T-cell (primary cell): ENCODE data around the gene ZNF764. TPM values are rescaled to one million over a fixed set of nuclear protein-coding genes. Genes with fewer than 3 reads are reported as not detected.
"Not testable (repeated sequence)": the region's sequence is repeated elsewhere in the genome, so short reads cannot be mapped to it uniquely, and the experiment has no call there.

ENCODE experiments used
- ATAC-seq, 4 experiments: fragments of 200-7000 bp in 3 of 4; fragments of 150-1000 bp in 1 of 4; cut with Tn5 transposase; replicated peaks in 1 of 4; 1 replicate in 3 of 4; 2 replicates in 1 of 4; pipeline ENCODE4 v1.10.0; 2021; ENCODE audit warnings: moderate library complexity in 3 of 4, mild to moderate bottlenecking in 2 of 4, moderate number of reproducible peaks in 1 of 4
- CTCF ChIA-PET, 2 donors: fragments of 300-600 bp; sonication (Branson Sonifier 250); formaldehyde crosslinking; loops; one replicate each; lab custom pipeline; 2022; ENCODE audit warnings: antibody characterized with exemption in 2 of 2; lab: Charles Lee
- POLR2A ChIA-PET, 2 donors: fragments of 300-600 bp; sonication (Branson Sonifier 250); formaldehyde crosslinking; loops; one replicate each; lab custom pipeline; 2022; ENCODE audit warnings: antibody characterized with exemption in 2 of 2; lab: Charles Lee
- DNase-seq, 35 experiments: peaks; one replicate each; pipeline versions ENCODE4 v3.0.0 to v3.0.0-alpha.2; 2013 to 2023
- H3K27ac ChIP-seq: one replicate; pipeline ENCODE4 v1.5.1; 2013; ENCODE audit warnings: low read length
- H3K27me3 ChIP-seq, 2 experiments: replicated peaks in 1 of 2; 1 replicate in 1 of 2; 2 replicates in 1 of 2; pipeline versions ENCODE4 v1.6.1 to v1.7.0; 2013; ENCODE audit warnings: low read length in 1 of 2, mixed read lengths in 1 of 2; ENCODE audit not compliant: control insufficient read depth in 2 of 2, insufficient read depth in 2 of 2; ENCODE audit errors: extremely low read depth in 1 of 2
- H3K36me3 ChIP-seq, 2 donors: 1 replicate in 1 of 2; 2 replicates in 1 of 2; pipeline versions ENCODE4 v1.6.1 to v1.7.0; 2013; ENCODE audit warnings: low read length in 1 of 2; ENCODE audit not compliant: control insufficient read depth in 2 of 2, insufficient read depth in 1 of 2; ENCODE audit errors: extremely low read depth in 1 of 2
- H3K4me1 ChIP-seq, 2 experiments: 1 replicate in 1 of 2; 2 replicates in 1 of 2; pipeline versions ENCODE4 v1.6.1 to v1.7.0; 2013; ENCODE audit warnings: low read length in 2 of 2, mixed read lengths in 1 of 2; ENCODE audit not compliant: insufficient read depth in 2 of 2, control insufficient read depth in 1 of 2; ENCODE audit errors: extremely low read depth in 1 of 2
- H3K4me3 ChIP-seq, 2 donors: 1 replicate in 1 of 2; 2 replicates in 1 of 2; pipeline versions ENCODE4 v1.5.1 to v1.7.0; 2013; ENCODE audit warnings: mild to moderate bottlenecking in 2 of 2, low read length in 1 of 2, moderate library complexity in 1 of 2; ENCODE audit not compliant: control insufficient read depth in 1 of 2; ENCODE audit errors: extremely low read depth in 1 of 2
- H3K9me3 ChIP-seq: 2 replicates; pipeline ENCODE4 v1.7.0; 2013
- H3K27ac Mint-ChIP-seq, 2 donors: one replicate each; pipeline ENCODE4 v1.8.0; 2020 to 2021; ENCODE audit warnings: mild to moderate bottlenecking in 2 of 2, mixed read lengths in 2 of 2
- H3K27me3 Mint-ChIP-seq, 2 donors: one replicate each; pipeline ENCODE4 v1.8.0; 2021 to 2022; ENCODE audit warnings: mixed read lengths in 2 of 2
- H3K36me3 Mint-ChIP-seq: one replicate; pipeline ENCODE4 v1.8.0; 2021; ENCODE audit warnings: mixed read lengths
- H3K4me1 Mint-ChIP-seq, 3 donors: one replicate each; pipeline ENCODE4 v1.8.0; 2020 to 2022; ENCODE audit warnings: mixed read lengths in 3 of 3, mild to moderate bottlenecking in 1 of 3
- H3K4me3 Mint-ChIP-seq, 3 donors: one replicate each; pipeline ENCODE4 v1.8.0; 2020 to 2022; ENCODE audit warnings: mild to moderate bottlenecking in 3 of 3, mixed read lengths in 3 of 3, moderate library complexity in 3 of 3
- H3K9me3 Mint-ChIP-seq, 3 donors: one replicate each; pipeline ENCODE4 v1.8.0; 2020 to 2022; ENCODE audit warnings: mixed read lengths in 3 of 3
- WGBS: methylation state at CpG from one replicate; pipeline ENCODE4 v1.1.5; 2013; ENCODE audit warnings: missing lambda C conversion rate; ENCODE audit not compliant: insufficient coverage; 5-methylcytosine and 5-hydroxymethylcytosine counted together
- total RNA-seq, 35 experiments: library from RNA in 6 of 35; stranded (reverse) in 6 of 35; fragments of 120-200 nt in 1 of 35; gene quantifications; one replicate each; pipeline versions ENCODE4 v1.2.1 to v1.2.4 and lab custom pipeline; 2013 to 2026

Gene ZNF764
- total RNA-seq, 5 donors from 2014 or later (not counting 1 experiment from before 2014, with no cell fraction given), result 14.9 to 33.9 (median 27.3) TPM

DNA sequence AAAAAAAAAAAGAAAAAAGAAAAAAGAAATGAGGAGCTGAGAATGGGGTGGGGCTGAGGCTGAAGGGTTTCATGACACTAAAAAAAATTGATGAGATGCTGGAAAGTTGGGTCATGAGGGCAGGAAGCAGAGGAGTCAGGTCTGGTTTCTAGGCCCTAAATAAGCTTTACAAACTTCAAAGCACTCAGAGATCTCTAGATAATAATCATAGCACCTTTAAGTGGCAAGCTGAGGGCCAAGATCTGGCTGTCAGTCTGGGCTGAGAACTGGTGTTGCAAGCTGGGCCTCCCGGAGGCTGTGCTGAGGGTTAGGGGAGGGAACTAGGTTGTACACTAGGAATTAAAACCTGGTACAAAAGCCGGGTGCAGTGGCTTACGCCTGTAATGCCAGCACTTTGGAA, 6.4 kb downstream of the ZNF764 start:
- peaks cover 3 to 29% of the 10 kb centered on the region in 2 donors for H3K36me3 ChIP-seq
- WGBS, result 7% methylated on average over 3 of the region's 3 CpGs
- H3K4me3 ChIP-seq, result peak overlapping the region in 1 of 2 donors; percentile 15
- no peaks in the 10 kb centered on the region for H3K9me3 Mint-ChIP-seq
- H3K27ac ChIP-seq, result peak overlapping the region; percentile 80
- CTCF ChIA-PET, result interaction anchor here (0.6 to 1.1 kb wide), 8 partner anchors 17 to 1348 kb away, joined by 3 to 22 read pairs (median 4); partner anchors contain the start of genes DCTPP1 (in 1 of the 2), ZNF48 (in 1 of the 2) and ZNF747 (in 1 of the 2)
- no peaks in the 10 kb centered on the region for H3K27me3 ChIP-seq
- H3K9me3 ChIP-seq, result no peaks in the 10 kb centered on the region
- POLR2A ChIA-PET, result interaction anchor here (0.5 to 1.0 kb wide), 13 partner anchors 16 to 213 kb away, joined by 3 to 10 read pairs (median 5); partner anchors contain the start of genes DCTPP1 (in 1 of the 2), ITGAL (in 1 of the 2), ZNF688 (in 1 of the 2) and ZNF747 (in 1 of the 2)
- H3K4me1 ChIP-seq, result peaks cover 21 to 62% of the 10 kb centered on the region in 2 experiments
- H3K36me3 Mint-ChIP-seq, result peaks cover 16% of the 10 kb centered on the region
- ATAC-seq, result peak; percentile 85 to 92 (median 88)
- peak overlapping the region; percentile 94 to 97 for H3K27ac Mint-ChIP-seq
- peak in 34 of 35 experiments; percentile 28 to 85 (median 58) for DNase-seq
- H3K4me3 Mint-ChIP-seq, result peak overlapping the region; percentile 52 to 76 (median 68)
- H3K27me3 Mint-ChIP-seq, result no peaks in the 10 kb centered on the region
- H3K4me1 Mint-ChIP-seq, result peaks cover 59 to 67% (median 63%) of the 10 kb centered on the region in 3 donors

DNA sequence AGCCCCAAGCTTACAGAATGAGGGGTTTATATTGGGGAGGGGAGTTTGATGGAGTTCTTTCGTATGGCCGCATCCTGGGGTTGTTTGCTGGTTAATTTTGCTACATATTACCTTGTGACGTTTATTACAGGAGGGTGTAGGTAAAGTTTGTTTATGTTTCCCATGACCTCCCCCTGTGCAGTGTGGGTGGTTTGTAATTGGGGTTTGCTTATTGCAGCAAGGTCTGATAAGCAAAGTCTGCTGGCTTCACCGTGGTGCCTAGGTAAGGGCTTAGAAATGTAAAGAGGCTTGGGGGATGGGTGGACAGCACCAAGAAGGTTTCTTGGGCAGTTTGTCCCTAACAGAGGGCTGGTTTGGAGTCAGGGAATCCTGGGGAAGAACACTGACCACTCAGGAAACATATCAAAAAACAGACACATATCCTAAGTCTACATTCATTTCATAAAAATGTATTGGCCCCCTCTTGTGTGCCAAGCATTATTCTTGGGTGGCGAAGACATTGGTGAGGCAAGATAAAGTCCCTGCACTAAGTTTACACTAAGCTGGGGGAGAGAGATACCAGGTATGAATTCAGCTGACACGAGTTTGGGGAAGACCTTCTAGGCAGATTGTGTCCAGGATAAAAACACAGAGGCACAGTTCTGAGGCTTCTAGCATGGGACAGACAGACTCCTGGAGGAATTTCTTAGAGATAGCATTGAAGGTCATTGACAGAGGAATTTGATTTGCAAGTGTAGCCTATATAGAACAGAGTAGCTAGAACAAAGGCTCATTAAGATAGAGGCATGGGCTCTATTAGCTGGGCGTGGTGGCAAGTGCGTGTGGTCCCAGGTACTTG, 9.5 kb downstream of the ZNF764 start:
- ATAC-seq, result no peak
- ChIA-PET CTCF (no interaction called here), POLR2A (no interaction called here)
- Mint-ChIP-seq H3K27me3 (no peaks in the 10 kb centered on the region), H3K9me3 (no peaks in the 10 kb centered on the region), H3K4me1 (peaks cover 45 to 54% (median 46%) of the 10 kb centered on the region in 3 donors), H3K27ac (peak overlapping the region; percentile 26 to 75), H3K4me3 (no peak overlapping the region), H3K36me3 (peaks cover 2% of the 10 kb centered on the region)
- Histone ChIP-seq H3K9me3 (no peaks in the 10 kb centered on the region), H3K4me1 (peaks cover 19 to 33% of the 10 kb centered on the region in 2 experiments), H3K27ac (no peak overlapping the region), H3K27me3 (no peaks in the 10 kb centered on the region), H3K36me3 (peaks cover 0 to 3% of the 10 kb centered on the region in 2 donors), H3K4me3 (no peak overlapping the region)
- DNase-seq, result no peak
- WGBS, result 78% methylated on average over 4 of the region's 8 CpGs

DNA sequence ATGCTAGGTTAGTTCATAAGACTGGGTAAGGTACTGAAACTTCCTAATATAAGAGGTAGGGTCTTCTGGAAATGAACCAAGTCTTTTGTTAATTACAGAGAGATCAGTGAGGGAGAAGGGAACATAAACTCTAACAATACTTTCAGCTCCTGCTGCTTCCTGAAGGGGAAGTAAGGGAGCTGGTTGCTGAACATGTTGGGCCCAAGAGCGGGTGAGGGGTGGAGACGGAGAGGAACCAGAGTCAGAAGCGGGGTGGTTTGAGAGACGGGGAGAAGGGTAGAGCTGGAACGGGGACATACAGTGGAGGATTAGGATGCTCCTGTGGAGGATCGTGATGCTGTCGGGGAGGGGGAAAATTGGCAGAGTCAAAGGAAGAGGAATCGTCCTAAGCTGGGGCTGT, 12.1 kb downstream of the ZNF764 start:
- H3K27me3 Mint-ChIP-seq, result no peaks in the 10 kb centered on the region
- H3K4me1 Mint-ChIP-seq, result peaks cover 20 to 29% (median 22%) of the 10 kb centered on the region in 3 donors
- H3K27ac Mint-ChIP-seq, result no peak overlapping the region
- ChIA-PET POLR2A (no interaction called here), CTCF (no interaction called here)
- no peak overlapping the region for H3K27ac ChIP-seq
- no peaks in the 10 kb centered on the region for H3K36me3 ChIP-seq
- no peaks in the 10 kb centered on the region for H3K36me3 Mint-ChIP-seq
- WGBS, result 92% methylated on average over 7 of the region's 8 CpGs
- H3K9me3 ChIP-seq, result no peaks in the 10 kb centered on the region
- H3K9me3 Mint-ChIP-seq, result no peaks in the 10 kb centered on the region
- DNase-seq (no peak), ATAC-seq (no peak)
- H3K4me3 Mint-ChIP-seq, result no peak overlapping the region
- H3K4me1 ChIP-seq, result peaks cover 2 to 8% of the 10 kb centered on the region in 2 experiments
- no peaks in the 10 kb centered on the region for H3K27me3 ChIP-seq
- H3K4me3 ChIP-seq, result no peak overlapping the region

DNA sequence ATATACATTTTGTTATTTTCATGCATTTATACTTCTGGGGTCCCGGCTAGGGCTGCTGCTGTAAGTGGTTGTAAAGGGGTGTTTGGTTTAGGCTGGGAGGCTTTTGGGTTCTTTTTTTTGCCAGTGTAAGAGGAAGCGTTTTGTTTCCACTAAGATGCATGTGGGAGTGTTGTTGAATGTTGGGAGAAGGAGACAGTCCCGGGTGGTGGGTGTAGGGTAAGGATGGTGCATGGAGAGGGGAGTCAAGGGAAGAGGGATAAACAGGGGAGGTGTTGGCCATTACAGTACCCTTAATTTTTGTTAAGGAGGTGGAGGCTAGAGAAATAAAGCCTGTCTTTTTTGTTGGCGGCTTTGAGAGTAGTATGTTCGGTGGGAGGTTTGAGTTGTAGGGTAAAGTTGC, 15.1 kb downstream of the ZNF764 start:
- CTCF ChIA-PET, result no interaction called here
- H3K27me3 Mint-ChIP-seq, result no peaks in the 10 kb centered on the region
- no peak overlapping the region for H3K4me3 Mint-ChIP-seq

DNA sequence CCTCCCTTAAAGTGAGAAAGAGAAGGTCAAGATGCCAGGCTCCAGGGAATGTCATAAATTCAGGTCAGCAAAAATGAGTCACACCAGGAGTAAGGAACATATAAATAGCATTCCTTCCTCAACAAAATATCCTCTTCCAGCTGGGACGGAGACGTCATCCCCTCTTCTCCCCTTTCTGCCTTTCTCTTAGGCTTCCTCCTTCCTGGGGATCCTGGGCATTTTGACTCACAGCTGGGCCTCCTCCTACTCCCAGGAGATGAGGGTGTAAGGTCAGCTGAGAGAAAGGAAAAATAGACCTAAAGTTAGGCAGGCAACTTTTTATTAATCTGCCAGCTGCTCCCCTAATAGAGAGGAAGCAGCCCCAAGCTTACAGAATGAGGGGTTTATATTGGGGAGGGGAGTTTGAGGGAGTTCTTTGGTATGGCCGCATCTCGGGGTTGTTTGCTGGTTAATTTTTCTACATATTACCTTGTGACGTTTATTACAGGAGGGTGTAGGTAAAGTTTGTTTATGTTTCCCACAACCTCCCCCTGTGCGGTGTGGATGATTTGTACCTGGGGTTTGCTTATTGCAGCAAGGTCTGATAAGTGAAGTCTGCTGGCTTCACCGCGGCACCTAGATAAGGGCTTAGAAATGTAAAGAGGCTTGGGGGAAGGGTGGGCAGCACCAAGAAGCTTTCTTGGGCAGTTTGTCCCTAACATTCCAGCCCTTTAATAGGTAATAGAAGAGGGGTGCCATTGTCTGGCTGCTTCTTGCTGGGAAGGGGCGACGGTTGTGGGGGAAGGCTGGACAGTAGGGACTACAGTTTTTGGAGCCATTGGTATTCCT, 16.5 kb downstream of the ZNF764 start:
- H3K9me3 Mint-ChIP-seq, result no peaks in the 10 kb centered on the region
- H3K4me3 Mint-ChIP-seq, result no peak overlapping the region
- ATAC-seq (no peak), DNase-seq (no peak)
- no peaks in the 10 kb centered on the region for H3K36me3 Mint-ChIP-seq
- H3K36me3 ChIP-seq, result no peaks in the 10 kb centered on the region
- no peaks in the 10 kb centered on the region for H3K9me3 ChIP-seq
- H3K4me1 ChIP-seq, result peaks cover 0 to 2% of the 10 kb centered on the region in 2 experiments
- CTCF ChIA-PET, result no interaction called here
- H3K27ac Mint-ChIP-seq, result no peak overlapping the region
- no peaks in the 10 kb centered on the region for H3K27me3 Mint-ChIP-seq
- POLR2A ChIA-PET, result interaction anchor here in 1 of 2 donors (0.7 kb wide), 1 partner anchor 451 kb away, joined by 3 read pairs; no protein-coding TSS in a partner anchor
- H3K27me3 ChIP-seq, result no peaks in the 10 kb centered on the region
- H3K4me1 Mint-ChIP-seq, result peaks cover 9 to 15% (median 10%) of the 10 kb centered on the region in 3 donors
- no peak overlapping the region for H3K4me3 ChIP-seq
- 96% methylated on average over 4 of the region's 10 CpGs for WGBS
- no peak overlapping the region for H3K27ac ChIP-seq

More for the DNA sequence above, 15.1 kb downstream of the ZNF764 start:
- POLR2A ChIA-PET, result no interaction called here
- DNase-seq (no peak), ATAC-seq (no peak)
- Mint-ChIP-seq H3K36me3 (no peaks in the 10 kb centered on the region), H3K27ac (no peak overlapping the region), H3K9me3 (no peaks in the 10 kb centered on the region), H3K4me1 (peaks cover 0 to 15% (median 5%) of the 10 kb centered on the region in 3 donors)
- Histone ChIP-seq H3K4me1 (no peaks in the 10 kb centered on the region), H3K27me3 (no peaks in the 10 kb centered on the region), H3K27ac (no peak overlapping the region), H3K4me3 (no peak overlapping the region), H3K9me3 (no peaks in the 10 kb centered on the region), H3K36me3 (no peaks in the 10 kb centered on the region)
- 98% methylated on average over 5 of the region's 5 CpGs for WGBS

DNA sequence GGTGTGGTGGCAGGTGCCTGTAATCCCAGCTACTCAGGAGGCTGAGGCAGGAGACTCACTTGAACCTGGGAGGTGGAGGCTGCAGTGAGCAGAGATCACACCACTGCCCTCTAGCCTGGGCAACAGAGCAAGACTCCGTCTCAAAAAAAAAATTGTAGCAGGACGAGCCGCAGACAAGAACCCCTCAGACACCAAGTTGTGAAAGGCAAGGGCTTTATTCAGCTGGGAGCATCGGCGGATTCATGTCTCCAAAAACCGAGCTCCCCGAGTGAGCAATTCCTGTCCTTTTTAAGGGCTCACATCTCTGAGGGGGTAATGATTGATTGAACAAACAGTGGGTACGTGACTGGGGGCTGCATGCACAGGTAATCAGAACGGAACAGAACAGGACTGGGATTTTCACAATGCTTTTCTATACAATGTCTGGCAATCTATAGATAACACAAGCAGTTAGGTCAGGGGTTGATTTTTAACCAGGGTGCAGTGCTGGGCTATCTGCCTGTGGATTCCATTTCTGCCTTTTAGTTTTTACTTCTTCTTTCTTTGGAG, 17.2 kb downstream of the ZNF764 start:
- H3K36me3 Mint-ChIP-seq, H3K4me1 ChIP-seq, H3K27ac ChIP-seq, ATAC-seq, H3K36me3 ChIP-seq, CTCF ChIA-PET, H3K9me3 Mint-ChIP-seq, DNase-seq, H3K27ac Mint-ChIP-seq, H3K4me3 Mint-ChIP-seq, H3K4me3 ChIP-seq, H3K27me3 Mint-ChIP-seq, H3K27me3 ChIP-seq, H3K9me3 ChIP-seq: not testable (repeated sequence)
- H3K4me1 Mint-ChIP-seq, result peaks cover 16 to 20% (median 16%) of the 10 kb centered on the region in 3 donors
- POLR2A ChIA-PET, result interaction anchor here in 1 of 2 donors (0.7 kb wide), 1 partner anchor 450 kb away, joined by 3 read pairs; no protein-coding TSS in a partner anchor
- 100% methylated on average over 7 of the region's 9 CpGs for WGBS
